Measurements from ENCODE around the gene TFF3. TPM values are rescaled to one million over a fixed set of nuclear protein-coding genes. Genes with fewer than 3 reads are reported as not detected.

The TFF3 gene
- total RNA-seq, 1 donor from 2014 or later = 6.1 TPM

GRCh38 chr21:42308914-42309752 is 6.1 kb downstream of the TFF3 start:
- intact Hi-C loops (cut with DNase I) = no loop called here
- peak; percentile 18 for ATAC-seq
- DNase-seq (ENCODE audit: low spot score) = peak; percentile 38

DNA sequence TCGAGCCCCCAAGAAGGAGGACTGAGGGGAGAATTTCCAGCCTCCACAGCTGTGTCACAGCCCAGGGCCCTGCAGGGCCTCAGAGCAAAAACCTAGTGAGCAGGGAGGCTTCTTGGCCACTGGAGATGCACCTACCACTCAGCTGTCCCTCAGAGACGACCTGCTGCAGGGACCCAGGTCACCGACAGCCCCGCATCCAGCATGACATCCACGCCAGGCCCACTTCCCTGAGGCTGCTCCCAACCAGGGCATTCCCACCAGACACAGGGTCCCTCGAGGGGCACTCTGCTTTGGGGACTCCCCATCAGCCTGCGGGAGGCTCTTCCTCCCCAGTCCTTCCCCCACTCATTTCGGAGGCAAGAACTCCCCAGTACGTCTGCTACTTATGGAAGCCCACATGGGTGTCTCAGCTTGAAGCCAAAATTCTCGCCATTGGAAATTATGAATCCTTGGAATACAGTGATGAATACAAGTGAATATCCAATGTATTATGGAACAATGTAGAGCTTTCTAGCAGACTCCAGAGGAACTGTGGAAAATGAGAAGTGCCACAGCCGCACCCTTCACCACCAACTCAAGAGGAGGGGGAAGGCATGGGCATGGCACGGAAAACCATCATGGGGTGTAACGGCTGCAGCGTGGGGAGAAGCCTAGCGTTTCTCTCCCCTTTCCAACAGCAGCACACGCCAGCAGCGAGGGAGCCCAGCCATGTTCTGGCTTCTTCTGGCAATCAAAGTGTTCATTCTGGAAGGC is 6.9 kb downstream of the TFF3 start:
- intact Hi-C loops (cut with DNase I) = no loop called here
- no peak for ATAC-seq
- no peak for DNase-seq (ENCODE audit: low spot score)

- DNase-seq (ENCODE audit: low spot score) = no peak
- intact Hi-C loops (cut with DNase I) = no loop called here
- no peak for ATAC-seq
Measured at GRCh38 chr21:42307106-42307505, 8.1 kb downstream of the TFF3 start.

DNA sequence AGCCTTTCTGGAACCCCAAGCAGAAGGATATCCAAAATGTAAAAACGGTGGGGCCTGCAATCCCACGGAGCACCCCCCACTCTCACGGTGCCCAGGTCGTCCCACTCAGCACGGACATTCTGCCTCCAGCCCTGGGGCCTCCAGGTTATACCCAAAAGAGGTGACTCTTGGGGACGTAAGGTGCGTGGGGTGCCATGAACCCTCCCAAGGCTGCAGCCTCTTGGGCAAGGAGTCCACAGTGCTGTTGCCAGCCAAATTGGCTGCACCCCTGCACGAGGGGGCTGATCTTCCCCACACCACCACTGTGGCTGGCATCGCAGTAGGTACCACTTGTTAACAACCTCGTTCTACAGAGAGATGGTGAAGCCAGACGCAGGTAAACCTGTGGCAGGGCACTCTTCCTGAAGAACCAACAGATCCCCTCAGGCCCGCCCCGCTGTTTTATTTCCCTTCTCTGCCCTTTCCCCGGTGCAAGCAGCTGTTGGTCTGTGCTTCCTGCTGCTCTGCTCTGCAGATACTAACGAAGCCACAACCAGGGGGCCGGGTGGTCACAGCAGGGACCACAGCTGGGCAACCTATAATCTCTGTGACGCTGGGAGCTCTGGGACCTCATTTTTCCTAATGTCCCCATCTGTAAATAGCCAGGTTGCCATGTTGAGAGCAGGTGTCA is 8.7 kb downstream of the TFF3 start:
- ATAC-seq (no peak), DNase-seq (ENCODE audit: low spot score) (peak; percentile 45)
- intact Hi-C loops (cut with DNase I) = no loop called here

DNA sequence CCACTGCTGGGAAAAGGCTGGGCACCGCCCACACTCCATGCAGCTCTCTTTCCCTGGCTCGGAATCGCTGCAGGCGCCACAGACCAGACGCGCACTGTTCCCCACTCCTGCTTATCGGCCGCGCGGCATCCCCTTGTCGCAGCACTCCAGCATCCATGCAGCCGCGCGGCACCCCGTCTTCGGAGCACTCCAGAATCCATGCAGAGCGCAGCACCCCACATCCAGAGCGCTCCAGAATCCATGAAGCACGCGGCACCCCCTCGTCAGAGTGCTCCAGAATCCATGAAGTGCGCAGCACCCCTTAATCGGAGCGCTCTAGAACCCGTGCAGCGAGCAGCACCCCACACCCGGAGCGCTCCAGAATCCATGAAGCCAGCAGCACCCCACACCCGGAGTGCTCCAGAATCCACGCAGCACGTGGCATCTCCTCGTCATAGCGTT is 9.5 kb downstream of the TFF3 start:
- no peak for ATAC-seq
- DNase-seq (ENCODE audit: low spot score) = peak; percentile 52
- intact Hi-C loops (cut with DNase I) = no loop called here

GRCh38 chr21:42304556-42305454 is 10.4 kb downstream of the TFF3 start:
- intact Hi-C loops (cut with DNase I) = no loop called here
- no peak for ATAC-seq
- DNase-seq (ENCODE audit: low spot score) = peak; percentile 28

- intact Hi-C loops (cut with DNase I) = no loop called here
- DNase-seq (ENCODE audit: low spot score) (no peak), ATAC-seq (no peak)
Measured at GRCh38 chr21:42303443-42303842, 11.8 kb downstream of the TFF3 start.

DNA sequence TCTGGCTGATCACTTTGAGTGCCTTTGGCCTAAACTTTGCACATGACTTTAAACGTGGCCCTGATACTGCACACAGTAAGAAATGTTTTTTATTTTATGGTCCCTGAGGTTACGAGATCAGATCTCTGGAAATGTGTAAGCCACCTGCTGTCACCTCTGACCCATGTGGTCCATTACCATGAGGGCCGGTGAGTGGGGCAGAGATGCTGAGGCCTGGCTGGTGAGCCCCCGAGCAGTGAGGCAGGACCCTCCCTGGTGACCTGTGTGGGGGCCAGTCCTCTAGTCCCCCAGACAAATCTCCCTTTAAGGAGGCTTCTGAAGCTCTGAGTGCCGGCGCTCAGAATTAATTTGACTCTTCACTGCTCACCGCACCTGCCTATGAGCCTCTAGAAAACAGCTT is 12.4 kb downstream of the TFF3 start:
- intact Hi-C loops (cut with DNase I) = no loop called here
- ATAC-seq = no peak
- no peak for DNase-seq (ENCODE audit: low spot score)

- DNase-seq (ENCODE audit: low spot score) (no peak), ATAC-seq (no peak)
- intact Hi-C loops (cut with DNase I) = no loop called here
Measured at GRCh38 chr21:42302076-42302650, 13.0 kb downstream of the TFF3 start.

DNA sequence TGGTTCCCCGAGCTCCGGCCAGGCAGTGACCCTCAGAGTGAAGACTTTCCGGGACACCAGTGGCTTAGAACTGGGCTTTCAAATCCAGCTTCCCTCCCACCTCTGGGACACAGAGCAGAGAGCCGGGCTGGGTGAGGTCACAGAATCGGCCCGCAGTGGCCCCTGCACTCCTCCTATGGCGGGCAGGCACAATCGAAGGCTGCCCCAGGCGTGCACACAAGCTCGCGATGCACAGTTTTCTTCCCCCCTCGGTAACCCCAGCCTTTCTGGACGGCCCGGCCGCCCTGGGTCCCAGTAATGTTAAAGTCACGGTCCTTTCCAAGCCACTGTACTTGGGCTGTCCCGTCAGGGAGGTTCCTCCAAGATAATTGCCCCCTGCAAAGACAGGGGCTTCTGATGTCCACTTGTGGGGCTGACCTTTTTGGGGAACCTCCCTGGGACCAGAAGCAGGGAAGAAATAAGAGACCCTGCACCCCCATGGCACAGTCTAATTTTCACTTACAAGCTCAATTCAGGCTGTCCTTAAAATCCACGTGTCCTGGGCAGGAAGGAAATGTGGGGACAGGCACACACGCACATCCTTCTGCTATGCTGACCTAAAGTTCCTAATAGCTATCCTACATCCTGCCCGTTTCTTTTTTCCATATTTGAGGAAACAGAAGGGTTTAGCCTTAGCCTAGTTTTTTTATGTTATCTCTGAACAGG is 13.7 kb downstream of the TFF3 start:
- no peak for DNase-seq (ENCODE audit: low spot score)
- ATAC-seq = peak; percentile 47
- intact Hi-C loops (cut with DNase I) = no loop called here

- DNase-seq (ENCODE audit: low spot score) (no peak), ATAC-seq (no peak)
- intact Hi-C loops (cut with DNase I) = no loop called here
Measured at GRCh38 chr21:42300956-42301355, 14.3 kb downstream of the TFF3 start.

DNA sequence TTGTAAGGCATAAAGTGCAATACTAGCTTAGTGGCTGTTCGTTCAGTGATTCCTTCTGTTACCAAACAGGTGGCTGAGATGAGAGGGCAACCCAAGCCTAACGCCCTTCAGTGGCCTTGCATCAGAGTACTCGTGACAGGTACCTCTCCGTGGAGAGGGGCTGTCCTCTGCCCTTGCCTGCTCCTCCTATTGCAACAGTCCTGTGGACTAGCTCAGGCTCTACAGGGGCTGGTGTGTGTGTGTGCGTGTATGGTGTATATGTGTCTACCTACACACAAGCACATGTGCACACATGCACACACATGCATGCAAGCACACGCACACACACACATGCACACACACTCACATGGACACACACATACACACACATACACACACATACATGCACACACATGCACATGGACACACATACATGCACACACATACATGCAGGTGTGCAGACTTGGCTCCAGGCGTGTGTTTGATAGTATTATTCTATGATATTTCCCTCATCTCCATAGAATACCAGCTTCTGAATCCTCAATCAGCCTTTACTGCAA is 15.1 kb downstream of the TFF3 start:
- ATAC-seq (peak; percentile 6), DNase-seq (ENCODE audit: low spot score) (no peak)
- intact Hi-C loops (cut with DNase I) = no loop called here

GRCh38 chr21:42299324-42300044 is 15.7 kb downstream of the TFF3 start:
- intact Hi-C loops (cut with DNase I) = no loop called here
- DNase-seq (ENCODE audit: low spot score) = no peak
- ATAC-seq = peak; percentile 70

DNA sequence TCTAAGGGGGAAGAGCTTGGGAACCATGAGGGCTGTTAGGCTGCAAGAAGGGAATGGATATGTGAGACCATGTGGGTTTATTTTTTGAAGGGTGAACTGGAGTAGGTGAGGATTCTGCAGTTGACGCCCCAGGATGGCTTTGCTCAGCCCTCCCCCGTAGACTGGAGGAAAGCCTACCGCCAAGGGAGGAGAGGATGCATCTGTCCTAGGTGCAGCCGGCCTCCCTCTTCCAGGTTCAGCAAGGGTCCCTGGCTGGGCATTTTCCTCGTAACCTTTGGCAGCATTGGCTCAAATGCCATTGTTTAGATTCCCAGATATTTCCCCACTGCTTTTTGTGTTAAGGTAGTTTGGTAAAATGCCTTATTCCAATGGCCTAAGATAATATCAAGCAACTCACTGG is 16.6 kb downstream of the TFF3 start:
- ATAC-seq (no peak), DNase-seq (ENCODE audit: low spot score) (no peak)
- intact Hi-C loops (cut with DNase I) = no loop called here

DNA sequence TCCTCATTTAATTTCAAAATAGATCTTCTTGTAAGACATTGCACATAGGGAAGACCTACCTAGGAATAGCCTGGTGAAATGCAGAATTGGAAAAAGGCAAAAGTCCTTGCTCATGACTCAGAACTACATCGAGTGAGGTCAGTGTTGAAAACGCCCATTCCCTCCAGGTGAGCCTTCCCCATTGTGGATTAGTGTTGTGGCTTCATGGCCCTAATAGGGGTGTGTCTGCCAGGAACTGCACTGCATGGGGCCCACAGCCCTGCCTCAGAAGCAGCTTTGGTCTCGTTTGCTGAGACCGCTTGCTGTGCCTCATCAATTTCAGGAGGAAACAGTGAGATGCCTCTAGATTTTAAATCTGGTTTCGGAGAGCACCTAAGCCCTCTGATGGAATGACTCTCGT is 17.0 kb downstream of the TFF3 start:
- no peak for DNase-seq (ENCODE audit: low spot score)
- intact Hi-C loops (cut with DNase I) = no loop called here
- no peak for ATAC-seq

DNA sequence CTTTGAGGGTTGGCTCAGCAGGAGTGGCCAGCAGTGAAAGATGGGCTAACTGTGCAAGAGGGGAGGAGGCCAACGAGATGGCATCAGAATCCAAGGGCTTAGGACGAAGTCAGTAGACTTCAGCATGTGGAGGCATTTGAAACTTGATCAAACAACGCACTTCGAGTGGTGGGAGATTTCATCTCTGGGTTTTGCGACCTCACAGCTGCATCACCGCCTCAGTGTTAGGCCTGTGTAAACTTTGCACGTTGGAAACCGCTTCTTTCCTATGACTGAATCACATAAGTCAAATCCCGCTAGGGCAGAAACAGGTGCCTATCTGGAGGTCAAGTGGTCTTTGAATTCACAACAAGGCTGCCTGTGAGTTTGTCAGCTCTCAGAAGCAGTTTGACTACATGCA is 17.8 kb downstream of the TFF3 start:
- DNase-seq (ENCODE audit: low spot score) (no peak), ATAC-seq (no peak)
- intact Hi-C loops (cut with DNase I) = no loop called here

GRCh38 chr21:42296501-42296900 is 18.7 kb downstream of the TFF3 start:
- ATAC-seq = no peak
- intact Hi-C loops (cut with DNase I) = no loop called here
- no peak for DNase-seq (ENCODE audit: low spot score)
